H1 (cell line): Measurements from ENCODE around the gene SYNJ2. TPM values are rescaled to one million over a fixed set of nuclear protein-coding genes. Genes with fewer than 3 reads are reported as not detected.

Experiments used
- CTCF ChIA-PET: fragments of 300-600 bp; sonication (Branson Sonifier 250); formaldehyde crosslinking; loops from one replicate; lab custom pipeline; 2021; ENCODE audit not compliant: partially characterized antibody; lab: Charles Lee
- POLR2A ChIA-PET: fragments of 300-600 bp; sonication (Branson Sonifier 250); formaldehyde crosslinking; loops from one replicate; lab custom pipeline; 2021; ENCODE audit warnings: inconsistent platforms; ENCODE audit not compliant: partially characterized antibody; lab: Charles Lee
- DNase-seq, 2 experiments: peaks; one replicate each; pipeline versions ENCODE4 v3.0.0 to v3.0.0-alpha.2; 2010 to 2022; ENCODE audit warnings: low spot score in 2 of 2, low read depth in 1 of 2, mixed read lengths in 1 of 2
- FAIRE-seq: peaks from 2 replicates; lab custom pipeline; 2011; peaks lifted over from hg19 to GRCh38; lab: Jason Lieb, UNC
- H2AFZ ChIP-seq: 2 replicates; pipeline ENCODE4 v1.8.1; 2012; ENCODE audit warnings: low read length, inconsistent platforms
- H2AK5ac ChIP-seq: 2 replicates; pipeline ENCODE4 v1.6.1; 2013; ENCODE audit warnings: low read depth, low read length
- H2BK120ac ChIP-seq: replicated peaks from 2 replicates; pipeline ENCODE3; 2013; ENCODE audit warnings: low read depth, low read length, inconsistent platforms
- H2BK12ac ChIP-seq: 2 replicates; pipeline ENCODE4 v1.6.1; 2013; ENCODE audit warnings: low read depth, low read length
- H2BK15ac ChIP-seq: 2 replicates; pipeline ENCODE4 v1.6.1; 2013; ENCODE audit warnings: low read length
- H2BK20ac ChIP-seq: 2 replicates; pipeline ENCODE4 v1.6.1; 2013; ENCODE audit warnings: low read length
- H2BK5ac ChIP-seq: 2 replicates; pipeline ENCODE4 v1.6.1; 2013; ENCODE audit warnings: low read depth, low read length
- H3K14ac ChIP-seq: 2 replicates; pipeline ENCODE4 v1.6.1; 2013; ENCODE audit warnings: inconsistent platforms; ENCODE audit not compliant: insufficient read length
- H3K18ac ChIP-seq: 2 replicates; pipeline ENCODE4 v1.6.1; 2013; ENCODE audit warnings: low read length; ENCODE audit errors: extremely low read depth
- H3K23ac ChIP-seq: 2 replicates; pipeline ENCODE4 v1.6.1; 2013; ENCODE audit warnings: inconsistent platforms; ENCODE audit not compliant: insufficient read length
- H3K23me2 ChIP-seq: 2 replicates; pipeline ENCODE4 v1.6.1; 2013; ENCODE audit warnings: low read depth, low read length
- H3K27ac ChIP-seq: 2 replicates; pipeline ENCODE4 v1.6.1; 2011; ENCODE audit warnings: low read depth, low read length, inconsistent platforms
- H3K27me3 ChIP-seq, 4 experiments: replicated peaks in 1 of 4; 1 replicate in 1 of 4; 2 replicates in 3 of 4; pipeline versions ENCODE4 v1.6.1 to v1.8.1; 2011 to 2013; ENCODE audit warnings: low read length in 3 of 4, mild to moderate bottlenecking in 3 of 4, inconsistent platforms in 2 of 4, mixed read lengths in 2 of 4, moderate library complexity in 1 of 4; ENCODE audit not compliant: control insufficient read depth in 3 of 4, insufficient read depth in 3 of 4; ENCODE audit errors: extremely low read depth in 1 of 4
- H3K36me3 ChIP-seq, 4 experiments: 2 replicates each; pipeline versions ENCODE4 v1.6.1 to v1.8.1; 2011 to 2013; ENCODE audit warnings: mild to moderate bottlenecking in 4 of 4, low read length in 3 of 4, moderate library complexity in 2 of 4, control low read depth in 1 of 4, inconsistent platforms in 1 of 4; ENCODE audit not compliant: insufficient read depth in 4 of 4, control insufficient read depth in 2 of 4
- H3K4ac ChIP-seq: replicated peaks from 2 replicates; pipeline ENCODE3; 2013; ENCODE audit warnings: low read length, low read depth, mixed read lengths, inconsistent platforms; ENCODE audit not compliant: insufficient read length
- H3K4me1 ChIP-seq, 4 experiments: replicated peaks in 1 of 4; 1 replicate in 1 of 4; 2 replicates in 3 of 4; pipeline versions ENCODE4 v1.6.1 to v1.8.1; 2011 to 2013; ENCODE audit warnings: low read length in 3 of 4, inconsistent platforms in 2 of 4, mixed read lengths in 1 of 4; ENCODE audit not compliant: insufficient read depth in 4 of 4, control insufficient read depth in 3 of 4
- H3K4me2 ChIP-seq, 2 experiments: 2 replicates each; pipeline versions ENCODE4 v1.6.1 to v1.8.1; 2011 to 2013; ENCODE audit warnings: low read depth in 2 of 2, low read length in 2 of 2, control low read depth in 1 of 2, inconsistent platforms in 1 of 2, mild to moderate bottlenecking in 1 of 2; ENCODE audit not compliant: insufficient read depth in 1 of 2
- H3K4me3 ChIP-seq, 4 experiments: fragments of 200-600, 300-600 bp in 1 of 4; sonication (generic), shearing (Covaris generic), sonication (Bioruptor Twin) in 1 of 4; 2 replicates each; pipeline versions ENCODE4 v1.5.1 to v1.8.1; 2011 to 2016; ENCODE audit warnings: low read length in 4 of 4, low read depth in 3 of 4, control low read depth in 2 of 4, inconsistent platforms in 2 of 4, mild to moderate bottlenecking in 2 of 4, mixed read lengths in 1 of 4, moderate library complexity in 1 of 4; ENCODE audit not compliant: insufficient read depth in 2 of 4; ENCODE audit errors: extremely low read depth in 1 of 4
- H3K56ac ChIP-seq: replicated peaks from 2 replicates; pipeline ENCODE3; 2013; ENCODE audit warnings: low read depth, mild to moderate bottlenecking, mixed read lengths, low read length, inconsistent platforms; ENCODE audit not compliant: insufficient read length
- H3K79me1 ChIP-seq: 2 replicates; pipeline ENCODE4 v1.6.1; 2013; ENCODE audit warnings: low read depth, low read length, control low read depth
- H3K79me2 ChIP-seq, 2 experiments: 2 replicates each; pipeline versions ENCODE4 v1.6.1 to v1.8.1; 2012 to 2013; ENCODE audit warnings: low read length in 2 of 2, mild to moderate bottlenecking in 2 of 2, inconsistent platforms in 1 of 2; ENCODE audit not compliant: insufficient read depth in 2 of 2, control insufficient read depth in 1 of 2
- H3K9ac ChIP-seq, 4 experiments: replicated peaks in 1 of 4; 1 replicate in 1 of 4; 2 replicates in 3 of 4; pipeline versions ENCODE4 v1.6.1 to v1.8.1; 2011 to 2013; ENCODE audit warnings: low read depth in 3 of 4, low read length in 3 of 4, control low read depth in 2 of 4, mild to moderate bottlenecking in 2 of 4, moderate library complexity in 2 of 4, inconsistent platforms in 1 of 4; ENCODE audit errors: extremely low read depth in 1 of 4
- H3K9me3 ChIP-seq, 2 experiments: 2 replicates each; pipeline versions ENCODE4 v1.6.1 to v1.8.1; 2012 to 2013; ENCODE audit warnings: mild to moderate bottlenecking in 2 of 2, moderate library complexity in 2 of 2, control low read depth in 1 of 2, inconsistent platforms in 1 of 2, low read depth in 1 of 2, low read length in 1 of 2, mixed read lengths in 1 of 2; ENCODE audit not compliant: insufficient read depth in 2 of 2
- H4K20me1 ChIP-seq, 2 experiments: replicated peaks in 1 of 2; 2 replicates each; pipeline versions ENCODE3 to v1.8.1; 2011 to 2013; ENCODE audit warnings: inconsistent platforms in 2 of 2, low read length in 2 of 2, mild to moderate bottlenecking in 1 of 2; ENCODE audit not compliant: insufficient read depth in 2 of 2, control insufficient read depth in 1 of 2
- H4K5ac ChIP-seq: 2 replicates; pipeline ENCODE4 v1.6.1; 2013; ENCODE audit warnings: low read length, low read depth, mixed read lengths, inconsistent platforms; ENCODE audit not compliant: insufficient read length
- H4K8ac ChIP-seq: 2 replicates; pipeline ENCODE4 v1.8.0; 2013; ENCODE audit warnings: mild to moderate bottlenecking, moderate library complexity, low read length, inconsistent platforms; ENCODE audit not compliant: insufficient read depth; ENCODE audit errors: extremely low read depth
- H4K91ac ChIP-seq: replicated peaks from 2 replicates; pipeline ENCODE3; 2013; ENCODE audit warnings: low read length, mixed read lengths, inconsistent platforms; ENCODE audit not compliant: insufficient read length
- KDM4A ChIP-seq: IDR thresholded peaks from one replicate; pipeline ENCODE4 v1.7.1; 2012; ENCODE audit warnings: low read depth, mild to moderate bottlenecking, moderate library complexity, low read length, inconsistent platforms; ENCODE audit not compliant: severe bottlenecking
- PHF8 ChIP-seq: fragments of 200-600 bp; sonication (generic); conservative IDR thresholded peaks from 2 replicates; pipeline ENCODE4 v1.7.1; 2012; ENCODE audit warnings: low read depth, mild to moderate bottlenecking, inconsistent platforms, low read length, moderate library complexity
- RBBP5 ChIP-seq: IDR thresholded peaks from 2 replicates; pipeline ENCODE4 v1.7.1; 2012; ENCODE audit warnings: low read depth, mild to moderate bottlenecking, inconsistent platforms, low read length, moderate library complexity, borderline replicate concordance
- SAP30 ChIP-seq: fragments of 300-600 bp; sonication (generic); IDR thresholded peaks from 2 replicates; pipeline ENCODE4 v1.7.1; 2012; ENCODE audit warnings: low read length, moderate library complexity, mild to moderate bottlenecking, inconsistent platforms; ENCODE audit not compliant: insufficient read depth, insufficient replicate concordance
- SUZ12 ChIP-seq: fragments of 200-600 bp; sonication (generic); IDR thresholded peaks from 2 replicates; pipeline ENCODE4 v1.6.1; 2012; ENCODE audit warnings: mild to moderate bottlenecking, inconsistent platforms, low read length, moderate library complexity, mixed read lengths
- TAF7 ChIP-seq: optimal IDR thresholded peaks from 2 replicates; pipeline ENCODE3; 2011; ENCODE audit warnings: low read depth, mild to moderate bottlenecking, inconsistent platforms, low read length, moderate library complexity, borderline replicate concordance
- TEAD4 ChIP-seq: IDR thresholded peaks from 2 replicates; pipeline ENCODE4 v1.6.1; 2012; ENCODE audit warnings: low read depth, low read length, inconsistent platforms, mixed read lengths
- USF2 ChIP-seq: IDR thresholded peaks from 2 replicates; pipeline ENCODE4 v1.6.1; 2011; ENCODE audit warnings: low read length, improper control_type of control experiment
- WGBS, 2 experiments: shearing (Covaris generic) in 1 of 2; methylation state at CpG; one replicate each; pipeline versions ENCODE4 v1.1.6 to v1.1.7; 2013 to 2015; ENCODE audit warnings: low lambda C conversion rate in 2 of 2, mixed read lengths in 2 of 2, inconsistent platforms in 1 of 2, low coverage in 1 of 2, missing lambda C conversion rate in 1 of 2; ENCODE audit not compliant: insufficient replicate concordance in 2 of 2, insufficient coverage in 1 of 2, insufficient read length in 1 of 2; ENCODE audit errors: extremely low coverage in 1 of 2, missing lambda C conversion rate in 1 of 2; 5-methylcytosine and 5-hydroxymethylcytosine counted together
- polyA plus RNA-seq, 7 experiments: library from polyadenylated mRNA; depleted of rRNA in 3 of 7; stranded (reverse) in 5 of 7; unstranded in 2 of 7; fragments of >200 nt in 5 of 7; fragments of 200-250 nt in 2 of 7; gene quantifications; 1 replicate in 5 of 7; 2 replicates in 1 of 7; 4 replicates in 1 of 7; pipeline versions ENCODE4 v1.2.1 to v1.2.3, GENCODE V29; 2011 to 2013; ENCODE audit warnings: missing spikeins in 2 of 7, mixed read lengths in 2 of 7
- total RNA-seq: library from RNA; stranded (reverse); fragmentation: NEBNext Ultra II Directional; extraction: Animal tissue kit (Norgen Biotek cat#: 25700); gene quantifications from 2 replicates; pipeline ENCODE4 v1.2.1, GENCODE V29; 2021

The SYNJ2 gene
- total and polyA plus RNA-seq, 2 of the 8 experiments (the other 6 are each of a cell fraction or from before 2014, with no cell fraction given): 3.7 to 13.9 TPM

- H3K9ac ChIP-seq: no peak overlapping the region
- DNase-seq (no peak), FAIRE-seq (no peak)
- H4K8ac ChIP-seq: no peak overlapping the region
- no peaks in the 10 kb centered on the region for H3K23me2 ChIP-seq
- TF ChIP-seq SAP30 (no peak), PHF8 (no peak), USF2 (no peak), TAF7 (no peak), SUZ12 (no peak), TEAD4 (no peak), RBBP5 (no peak), KDM4A (no peak)
- no peak overlapping the region for H3K4me2 ChIP-seq
- 93% methylated on average over 13 of the region's 13 CpGs; no CpG with 5 or more reads in 1 of the 2 experiments for WGBS, 2 experiments
- no peak overlapping the region for H2AK5ac ChIP-seq
- H3K14ac ChIP-seq: no peak overlapping the region
- H3K23ac ChIP-seq: no peak overlapping the region
- H3K18ac ChIP-seq: no peak overlapping the region
- no peaks in the 10 kb centered on the region for H3K4me1 ChIP-seq
- no peak overlapping the region for H2AFZ ChIP-seq
- H3K9me3 ChIP-seq: no peaks in the 10 kb centered on the region
- no peak overlapping the region for H3K56ac ChIP-seq
- H3K27me3 ChIP-seq: no peaks in the 10 kb centered on the region
- H2BK20ac ChIP-seq: no peak overlapping the region
- H2BK12ac ChIP-seq: no peak overlapping the region
- ChIA-PET CTCF (interaction anchor here (3.2 kb wide), 1 partner anchor 131 kb away, joined by 11 read pairs; no protein-coding TSS in a partner anchor), POLR2A (no interaction called here)
- H4K5ac ChIP-seq: no peak overlapping the region
- H3K4ac ChIP-seq: no peak overlapping the region
- H2BK5ac ChIP-seq: no peak overlapping the region
- H3K79me1 ChIP-seq: no peaks in the 10 kb centered on the region
- H3K27ac ChIP-seq: no peak overlapping the region
- peaks cover 10 to 54% (median 32%) of the 10 kb centered on the region in 4 experiments for H3K36me3 ChIP-seq
- no peak overlapping the region for H3K4me3 ChIP-seq
- H2BK120ac ChIP-seq: no peak overlapping the region
- H4K20me1 ChIP-seq: no peaks in the 10 kb centered on the region
- no peak overlapping the region for H2BK15ac ChIP-seq
- no peaks in the 10 kb centered on the region for H3K79me2 ChIP-seq
- no peak overlapping the region for H4K91ac ChIP-seq
Observed at GRCh38 chr6:157941101-157941863, 40.4 kb upstream of the SYNJ2 start.
